GM20000 (cell line): ENCODE data around the gene NPAS2.

ENCODE experiments used
- DNase-seq: peaks from one replicate; pipeline ENCODE4 v3.0.0; 2012; ENCODE audit warnings: low spot score
- CTCF ChIP-seq: IDR thresholded peaks from 2 replicates; pipeline ENCODE4 v1.5.1; 2012; ENCODE audit warnings: mild to moderate bottlenecking, control low read depth; ENCODE audit errors: extremely low read depth, missing control alignments

Gene NPAS2

GRCh38 chr2:100953406-100954043, 133.6 kb downstream of the NPAS2 start:
- TF ChIP-seq CTCF, result no peak
- DNase-seq, result no peak

- no peak for DNase-seq
- no peak for TF ChIP-seq CTCF
Observed at GRCh38 chr2:100954044-100954420, 134.1 kb downstream of the NPAS2 start.

- no peak for TF ChIP-seq CTCF
- DNase-seq, result no peak
Observed at GRCh38 chr2:100955226-100955625, 135.3 kb downstream of the NPAS2 start.

- no peak for TF ChIP-seq CTCF
- no peak for DNase-seq
Observed at GRCh38 chr2:100956081-100956480, 136.1 kb downstream of the NPAS2 start.

GRCh38 chr2:100957996-100958653, 138.2 kb downstream of the NPAS2 start:
- no peak for TF ChIP-seq CTCF
- no peak for DNase-seq

- TF ChIP-seq CTCF, result no peak
- DNase-seq, result no peak
Observed at GRCh38 chr2:100959225-100959880, 139.4 kb downstream of the NPAS2 start.

- no peak for TF ChIP-seq CTCF
- no peak for DNase-seq
Observed at GRCh38 chr2:100960688-100961087, 140.7 kb downstream of the NPAS2 start.
